Measurements from ENCODE around the gene RNF20. TPM values are rescaled to one million over a fixed set of nuclear protein-coding genes. Genes with fewer than 3 reads are reported as not detected.
A peak's percentile ranks its signal among the peaks of the same experiment; 100 is the strongest.

RNF20 gene
- total and polyA plus RNA-seq, 10 of the 15 experiments (the other 5 are each of a cell fraction or from before 2014, with no cell fraction given): 7.5 to 38.9 (median 26.7) TPM

DNA sequence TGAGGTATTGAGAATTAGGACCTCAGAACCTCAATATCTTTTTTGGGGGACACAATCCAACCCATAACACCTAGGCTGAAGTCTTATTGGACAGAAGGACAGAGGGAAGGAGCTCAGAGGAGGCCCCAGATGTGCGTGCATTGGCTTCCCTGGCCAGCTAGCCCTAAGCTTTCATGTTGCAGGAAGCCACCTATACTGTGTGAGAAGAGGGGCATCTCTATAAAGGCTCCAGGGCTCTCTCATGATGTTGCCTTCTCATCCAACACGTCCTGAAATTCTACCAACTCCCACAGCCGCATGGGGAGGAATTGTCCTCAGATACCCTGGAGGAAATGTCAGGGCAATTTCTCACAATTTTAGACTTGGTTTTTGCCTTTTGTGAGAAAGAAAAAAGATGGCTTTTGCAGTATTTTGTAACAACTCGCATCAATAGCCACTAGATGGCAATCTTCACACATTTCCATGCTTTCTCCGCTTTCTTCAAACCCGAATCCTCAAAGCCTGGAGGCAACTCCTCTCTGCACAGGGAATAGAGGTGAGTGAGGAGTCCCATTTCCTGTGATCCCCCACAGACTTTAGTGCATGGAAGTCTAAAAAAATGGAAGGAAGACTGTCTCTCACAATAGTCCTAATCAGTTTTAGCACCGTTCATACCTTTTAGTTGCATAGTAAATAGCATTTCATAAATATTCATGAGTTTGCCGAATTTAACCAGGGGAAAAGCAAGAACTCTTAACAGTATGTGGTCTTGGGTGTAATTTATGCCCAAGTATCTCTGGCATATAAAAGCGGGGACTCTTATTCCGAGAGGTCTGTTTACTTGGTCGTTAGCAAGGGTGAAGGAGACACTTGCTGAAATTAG is 68.5 kb downstream of the RNF20 start (continued):
- TF ChIP-seq SKIL (IDR thresholded peaks at IDR 0.05; ENCODE audit: low read depth, poor library complexity, severe bottlenecking): no peak
- 0 out of 2 replicates have a peak, but pooled peaks have one; percentile 32 for TF ChIP-seq YY1 (IDR thresholded peaks at IDR 0.05; ENCODE audit: low read depth, low read length)
- no peak for TF ChIP-seq ZNF384 (IDR thresholded peaks at IDR 0.05; ENCODE audit: borderline replicate concordance, low read depth, low read length)

GRCh38 chr9:101604296-101604695 is 70.6 kb downstream of the RNF20 start:
- CTCF ChIA-PET: interaction anchor here (0.9 kb wide), 1 partner anchor 47 kb away, joined by 3 read pairs; no protein-coding TSS in a partner anchor
- H3K4me2 ChIP-seq (ENCODE audit: control insufficient read depth, insufficient read depth): no peak overlapping the region
- no peaks in the 10 kb centered on the region; a peak in 1 of 4 replicates for H3K27me3 ChIP-seq (replicated peaks in 1 of 2; ENCODE audit: control insufficient read depth in 2 of 2, insufficient read depth in 2 of 2, low read length in 1 of 2)
- intact Hi-C loops (cut with micrococcal nuclease; ENCODE audit: unreplicated experiment): loop anchor here (5.0 kb wide), 1 partner anchor 103 kb away; no protein-coding TSS in a partner anchor
- DNase-seq (ENCODE audit: low read depth, low spot score) (no peak), ATAC-seq (no peak), FAIRE-seq (no peak)
- in situ Hi-C loops (cut with MboI): no loop called here
- no peak overlapping the region for H3K27ac ChIP-seq (ENCODE audit: control insufficient read depth, insufficient read depth)
- SMC1A ChIA-PET (ENCODE audit: uncharacterized antibody, unreplicated experiment): no interaction called here
- H3K9ac ChIP-seq (ENCODE audit: control insufficient read depth, insufficient read depth, low read length): no peak overlapping the region
- no peak overlapping the region for H3K4me3 ChIP-seq
- no peaks in the 10 kb centered on the region for H3K9me3 ChIP-seq (replicated peaks; ENCODE audit: control insufficient read depth, insufficient read depth, low read length)
- H3K79me2 ChIP-seq (ENCODE audit: control insufficient read depth, insufficient read depth, low read length): no peaks in the 10 kb centered on the region
- no peaks in the 10 kb centered on the region for H3K4me1 ChIP-seq (ENCODE audit: control insufficient read depth, insufficient read depth, low read length)
- H2AFZ ChIP-seq (ENCODE audit: control insufficient read depth, low read depth, low read length): no peak overlapping the region
- WGBS (ENCODE audit: insufficient coverage, insufficient replicate concordance, low lambda C conversion rate, missing lambda C conversion rate): 0% methylated on average over 2 of the region's 2 CpGs
- H4K20me1 ChIP-seq (ENCODE audit: control insufficient read depth, insufficient read depth): no peaks in the 10 kb centered on the region
- POLR2A ChIA-PET: no interaction called here
- RAD21 ChIA-PET (ENCODE audit: unreplicated experiment): no interaction called here
- H3K36me3 ChIP-seq (ENCODE audit: control insufficient read depth in 2 of 2, insufficient read depth in 2 of 2, low read length in 1 of 2): no peaks in the 10 kb centered on the region
- no TSS peak for BruUV-seq (replicated peaks)
- TF ChIP-seq ZBED1 (IDR thresholded peaks at IDR 0.05; ENCODE audit: borderline replicate concordance) (no peak), SREBF1 (IDR thresholded peaks at IDR 0.05; ENCODE audit: low read length) (no peak), POLR2A (IDR thresholded peaks at IDR 0.05; ENCODE audit: low read depth, low read length) (no peak), HCFC1 (IDR thresholded peaks at IDR 0.05; ENCODE audit: low read length) (no peak), POU2F2 (IDR thresholded peaks at IDR 0.05; ENCODE audit: borderline replicate concordance, low read depth, low read length) (no peak), NFYB (IDR thresholded peaks at IDR 0.05; ENCODE audit: insufficient read depth, low read depth, low read length) (no peak), MYB (IDR thresholded peaks at IDR 0.05; ENCODE audit: borderline replicate concordance, low read depth, low read length) (no peak), ZSCAN29 (IDR thresholded peaks at IDR 0.05) (no peak), BMI1 (IDR thresholded peaks at IDR 0.05; ENCODE audit: borderline replicate concordance) (no peak), SIX5 (IDR thresholded peaks at IDR 0.05; ENCODE audit: low read depth, low read length, severe bottlenecking) (no peak), ZNF207 (IDR thresholded peaks at IDR 0.05; ENCODE audit: borderline replicate concordance) (no peak)
- TF ChIP-seq, protein P1, sequence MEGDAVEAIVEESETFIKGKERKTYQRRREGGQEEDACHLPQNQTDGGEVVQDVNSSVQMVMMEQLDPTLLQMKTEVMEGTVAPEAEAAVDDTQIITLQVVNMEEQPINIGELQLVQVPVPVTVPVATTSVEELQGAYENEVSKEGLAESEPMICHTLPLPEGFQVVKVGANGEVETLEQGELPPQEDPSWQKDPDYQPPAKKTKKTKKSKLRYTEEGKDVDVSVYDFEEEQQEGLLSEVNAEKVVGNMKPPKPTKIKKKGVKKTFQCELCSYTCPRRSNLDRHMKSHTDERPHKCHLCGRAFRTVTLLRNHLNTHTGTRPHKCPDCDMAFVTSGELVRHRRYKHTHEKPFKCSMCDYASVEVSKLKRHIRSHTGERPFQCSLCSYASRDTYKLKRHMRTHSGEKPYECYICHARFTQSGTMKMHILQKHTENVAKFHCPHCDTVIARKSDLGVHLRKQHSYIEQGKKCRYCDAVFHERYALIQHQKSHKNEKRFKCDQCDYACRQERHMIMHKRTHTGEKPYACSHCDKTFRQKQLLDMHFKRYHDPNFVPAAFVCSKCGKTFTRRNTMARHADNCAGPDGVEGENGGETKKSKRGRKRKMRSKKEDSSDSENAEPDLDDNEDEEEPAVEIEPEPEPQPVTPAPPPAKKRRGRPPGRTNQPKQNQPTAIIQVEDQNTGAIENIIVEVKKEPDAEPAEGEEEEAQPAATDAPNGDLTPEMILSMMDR (IDR thresholded peaks at IDR 0.05 in 2 of 3, conservative IDR thresholded peaks at IDR 0.05 in 1 of 3; ENCODE audit: control insufficient read depth in 2 of 3, extremely low read depth in 1 of 3, insufficient read depth in 1 of 3, low read depth in 3 of 3, low read length in 3 of 3): no peak
- TF ChIP-seq, protein P2, sequence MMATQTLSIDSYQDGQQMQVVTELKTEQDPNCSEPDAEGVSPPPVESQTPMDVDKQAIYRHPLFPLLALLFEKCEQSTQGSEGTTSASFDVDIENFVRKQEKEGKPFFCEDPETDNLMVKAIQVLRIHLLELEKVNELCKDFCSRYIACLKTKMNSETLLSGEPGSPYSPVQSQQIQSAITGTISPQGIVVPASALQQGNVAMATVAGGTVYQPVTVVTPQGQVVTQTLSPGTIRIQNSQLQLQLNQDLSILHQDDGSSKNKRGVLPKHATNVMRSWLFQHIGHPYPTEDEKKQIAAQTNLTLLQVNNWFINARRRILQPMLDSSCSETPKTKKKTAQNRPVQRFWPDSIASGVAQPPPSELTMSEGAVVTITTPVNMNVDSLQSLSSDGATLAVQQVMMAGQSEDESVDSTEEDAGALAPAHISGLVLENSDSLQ (IDR thresholded peaks at IDR 0.05): no peak
- TF ChIP-seq, protein P3, sequence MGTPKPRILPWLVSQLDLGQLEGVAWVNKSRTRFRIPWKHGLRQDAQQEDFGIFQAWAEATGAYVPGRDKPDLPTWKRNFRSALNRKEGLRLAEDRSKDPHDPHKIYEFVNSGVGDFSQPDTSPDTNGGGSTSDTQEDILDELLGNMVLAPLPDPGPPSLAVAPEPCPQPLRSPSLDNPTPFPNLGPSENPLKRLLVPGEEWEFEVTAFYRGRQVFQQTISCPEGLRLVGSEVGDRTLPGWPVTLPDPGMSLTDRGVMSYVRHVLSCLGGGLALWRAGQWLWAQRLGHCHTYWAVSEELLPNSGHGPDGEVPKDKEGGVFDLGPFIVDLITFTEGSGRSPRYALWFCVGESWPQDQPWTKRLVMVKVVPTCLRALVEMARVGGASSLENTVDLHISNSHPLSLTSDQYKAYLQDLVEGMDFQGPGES (IDR thresholded peaks at IDR 0.05): no peak

Measured in GM12878 (cell line).